HepG2 (cell line): ENCODE data around the gene SCAF8. TPM values are rescaled to one million over a fixed set of nuclear protein-coding genes. Genes with fewer than 3 reads are reported as not detected.

ENCODE experiments used
- ERF ChIP-seq: IDR thresholded peaks from 2 replicates; pipeline ENCODE4 v1.6.1; 2018; ENCODE audit warnings: missing biosample characterization, missing genetic modification reagents
- HNRNPK ChIP-seq: fragments of 200-400 bp; formaldehyde crosslinking; IDR thresholded peaks from 2 replicates; pipeline ENCODE4 v1.6.1; 2018; ENCODE audit warnings: low read length, low read depth, moderate library complexity, mild to moderate bottlenecking; ENCODE audit not compliant: poor library complexity, severe bottlenecking
- KMT2B ChIP-seq: IDR thresholded peaks from 2 replicates; pipeline ENCODE4 v1.6.1; 2016; ENCODE audit warnings: missing genetic modification reagents, missing compliant biosample characterization
- MIXL1 ChIP-seq: IDR thresholded peaks from 2 replicates; pipeline ENCODE4 v1.6.1; 2016
- MXD1 ChIP-seq: sonication (generic); formaldehyde crosslinking; IDR thresholded peaks from 2 replicates; pipeline ENCODE4 v1.4.0; 2020; ENCODE audit warnings: mild to moderate bottlenecking, missing genetic modification reagents
- MYC ChIP-seq: sonication (generic); formaldehyde crosslinking; IDR thresholded peaks from 2 replicates; pipeline ENCODE4 v1.9.0; 2021; ENCODE audit warnings: missing genetic modification reagents, borderline replicate concordance
- NFRKB ChIP-seq: fragments of 450-650 bp; IDR thresholded peaks from 2 replicates; pipeline ENCODE4 v1.6.1; 2017
- SOX6 ChIP-seq, 2 experiments: fragments of 450-650 bp in 1 of 2; sonication (generic) in 1 of 2; formaldehyde crosslinking in 1 of 2; IDR thresholded peaks; 2 replicates each; pipeline versions ENCODE4 v1.4.0 to v1.6.1; 2017 to 2020; ENCODE audit warnings: antibody characterized with exemption in 1 of 2, mild to moderate bottlenecking in 1 of 2, missing genetic modification reagents in 1 of 2
- ZBTB3 ChIP-seq: sonication (generic); formaldehyde crosslinking; IDR thresholded peaks from 2 replicates; pipeline ENCODE4 v1.4.0; 2020; ENCODE audit warnings: low read depth, mild to moderate bottlenecking, moderate library complexity, missing genetic modification reagents, borderline replicate concordance
- ZBTB7A ChIP-seq: sonication (generic); formaldehyde crosslinking; IDR thresholded peaks from 2 replicates; pipeline ENCODE4 v1.8.0; 2022; ENCODE audit warnings: mild to moderate bottlenecking, missing genetic modification reagents
- ZFP36L1 ChIP-seq: sonication (generic); formaldehyde crosslinking; IDR thresholded peaks from 2 replicates; pipeline ENCODE4 v1.8.0; 2022; ENCODE audit warnings: mild to moderate bottlenecking, missing genetic modification reagents, moderate library complexity
- ZNF350 ChIP-seq: sonication (generic); formaldehyde crosslinking; IDR thresholded peaks from 2 replicates; pipeline ENCODE4 v1.4.0; 2020; ENCODE audit warnings: mild to moderate bottlenecking, low read depth, missing genetic modification reagents, borderline replicate concordance
- ZNF407 ChIP-seq: sonication (generic); formaldehyde crosslinking; IDR thresholded peaks from one replicate; pipeline ENCODE4 v1.5.1; 2020; ENCODE audit warnings: mild to moderate bottlenecking, missing genetic modification reagents; ENCODE audit errors: not compliant biosample characterization
- polyA plus RNA-seq, 8 experiments: library from polyadenylated mRNA; depleted of rRNA in 3 of 8; stranded (reverse) in 7 of 8; unstranded in 1 of 8; fragments of >200 nt; fragmentation: Illumina TruSeq in 4 of 8; extraction: Trizol in 4 of 8; gene quantifications; 2 replicates each; pipeline versions ENCODE4 v1.2.1 to v1.2.3, GENCODE V29; 2011 to 2016; ENCODE audit warnings: low read depth in 4 of 8, missing spikeins in 1 of 8, mixed read lengths in 1 of 8; ENCODE audit not compliant: insufficient read depth in 1 of 8
- total RNA-seq, 5 experiments: library from RNA; depleted of rRNA; stranded (reverse); fragments of >200 nt; fragmentation: Illumina TruSeq; extraction: Trizol; gene quantifications; 2 replicates each; pipeline ENCODE4 v1.2.3, GENCODE V29; 2016; ENCODE audit warnings: low read depth in 1 of 5
- TF ChIP-seq, protein P1 (sequence below): sonication (generic); formaldehyde crosslinking; IDR thresholded peaks from 2 replicates; pipeline ENCODE4 v1.9.0; 2021; ENCODE audit warnings: missing genetic modification reagents, borderline replicate concordance
- TF ChIP-seq, protein P2 (sequence below): sonication (generic); formaldehyde crosslinking; IDR thresholded peaks from 2 replicates; pipeline ENCODE4 v1.4.0; 2020; ENCODE audit warnings: missing genetic modification reagents

SCAF8 gene
- total and polyA plus RNA-seq, 2 of the 13 experiments (the other 11 are each of a cell fraction or from before 2014, with no cell fraction given): 15.3 to 40.8 TPM

GRCh38 chr6:154733626-154734382, 588 bp downstream of the SCAF8 start (continued):
- TF ChIP-seq ZNF407 (CRISPR knock-in tag): peak; percentile 86
- 0 out of 2 replicates have a peak, but pooled peaks have one; percentile 43 for TF ChIP-seq ERF (CRISPR knock-in tag)
- no peak; the same call in 1 of the 2 replicates for TF ChIP-seq MXD1 (CRISPR knock-in tag)
- TF ChIP-seq ZBTB7A: no peak
- no peak for TF ChIP-seq SOX6 (IDR thresholded peaks at IDR 0.05)
- peak; percentile 68 for TF ChIP-seq SOX6 (CRISPR knock-in tag; IDR thresholded peaks at IDR 0.05)
- TF ChIP-seq, protein P1, sequence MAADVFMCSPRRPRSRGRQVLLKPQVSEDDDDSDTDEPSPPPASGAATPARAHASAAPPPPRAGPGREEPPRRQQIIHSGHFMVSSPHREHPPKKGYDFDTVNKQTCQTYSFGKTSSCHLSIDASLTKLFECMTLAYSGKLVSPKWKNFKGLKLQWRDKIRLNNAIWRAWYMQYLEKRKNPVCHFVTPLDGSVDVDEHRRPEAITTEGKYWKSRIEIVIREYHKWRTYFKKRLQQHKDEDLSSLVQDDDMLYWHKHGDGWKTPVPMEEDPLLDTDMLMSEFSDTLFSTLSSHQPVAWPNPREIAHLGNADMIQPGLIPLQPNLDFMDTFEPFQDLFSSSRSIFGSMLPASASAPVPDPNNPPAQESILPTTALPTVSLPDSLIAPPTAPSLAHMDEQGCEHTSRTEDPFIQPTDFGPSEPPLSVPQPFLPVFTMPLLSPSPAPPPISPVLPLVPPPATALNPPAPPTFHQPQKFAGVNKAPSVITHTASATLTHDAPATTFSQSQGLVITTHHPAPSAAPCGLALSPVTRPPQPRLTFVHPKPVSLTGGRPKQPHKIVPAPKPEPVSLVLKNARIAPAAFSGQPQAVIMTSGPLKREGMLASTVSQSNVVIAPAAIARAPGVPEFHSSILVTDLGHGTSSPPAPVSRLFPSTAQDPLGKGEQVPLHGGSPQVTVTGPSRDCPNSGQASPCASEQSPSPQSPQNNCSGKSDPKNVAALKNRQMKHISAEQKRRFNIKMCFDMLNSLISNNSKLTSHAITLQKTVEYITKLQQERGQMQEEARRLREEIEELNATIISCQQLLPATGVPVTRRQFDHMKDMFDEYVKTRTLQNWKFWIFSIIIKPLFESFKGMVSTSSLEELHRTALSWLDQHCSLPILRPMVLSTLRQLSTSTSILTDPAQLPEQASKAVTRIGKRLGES: no peak
- no peak; the same call in 1 of the 2 replicates for TF ChIP-seq MIXL1 (CRISPR knock-in tag)
- TF ChIP-seq ZBTB3 (CRISPR knock-in tag): 0 out of 2 replicates have a peak, but pooled peaks have one; percentile 33
- peak; percentile 70 for TF ChIP-seq ZFP36L1 (CRISPR knock-in tag)
- TF ChIP-seq MYC: peak; percentile 58; the same call in 1 of the 2 replicates
- no peak for TF ChIP-seq NFRKB
- peak; percentile 74; the same call in 1 of the 2 replicates for TF ChIP-seq ZNF350
- TF ChIP-seq HNRNPK: peak; percentile 88
- no peak; the same call in 1 of the 2 replicates for TF ChIP-seq KMT2B (CRISPR knock-in tag)
- TF ChIP-seq, protein P2, sequence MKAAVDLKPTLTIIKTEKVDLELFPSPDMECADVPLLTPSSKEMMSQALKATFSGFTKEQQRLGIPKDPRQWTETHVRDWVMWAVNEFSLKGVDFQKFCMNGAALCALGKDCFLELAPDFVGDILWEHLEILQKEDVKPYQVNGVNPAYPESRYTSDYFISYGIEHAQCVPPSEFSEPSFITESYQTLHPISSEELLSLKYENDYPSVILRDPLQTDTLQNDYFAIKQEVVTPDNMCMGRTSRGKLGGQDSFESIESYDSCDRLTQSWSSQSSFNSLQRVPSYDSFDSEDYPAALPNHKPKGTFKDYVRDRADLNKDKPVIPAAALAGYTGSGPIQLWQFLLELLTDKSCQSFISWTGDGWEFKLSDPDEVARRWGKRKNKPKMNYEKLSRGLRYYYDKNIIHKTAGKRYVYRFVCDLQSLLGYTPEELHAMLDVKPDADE (CRISPR knock-in tag): no peak
